Brain microvascular endothelial cell (primary cell): ENCODE data around the gene PTPRN2.
A peak's percentile ranks its signal among the peaks of the same experiment; 100 is the strongest.

Experiments
- DNase-seq: peaks from one replicate; pipeline ENCODE4 v3.0.0-alpha.2; 2020
- H3K27ac ChIP-seq: fragments of 250-450 bp; sonication (Bioruptor Pico); 2 replicates; pipeline ENCODE4 v1.5.1; 2020; ENCODE audit warnings: mild to moderate bottlenecking, moderate library complexity
- H3K27me3 ChIP-seq: fragments of 250-450 bp; sonication (Bioruptor Pico); replicated peaks from 2 replicates; pipeline ENCODE4 v1.5.1; 2020; ENCODE audit warnings: mild to moderate bottlenecking
- H3K36me3 ChIP-seq: fragments of 250-450 bp; sonication (Bioruptor Pico); replicated peaks from 2 replicates; pipeline ENCODE4 v1.5.1; 2020; ENCODE audit warnings: mild to moderate bottlenecking
- H3K4me3 ChIP-seq: 2 replicates; pipeline ENCODE4 v1.5.1; 2011; ENCODE audit warnings: low read depth, mild to moderate bottlenecking, control low read depth, low read length, moderate library complexity
- CTCF ChIP-seq: IDR thresholded peaks from 2 replicates; pipeline ENCODE4 v1.5.1; 2011; ENCODE audit warnings: low read depth, mild to moderate bottlenecking, moderate library complexity, low read length, control low read depth, inconsistent platforms; ENCODE audit errors: missing control alignments
- in situ Hi-C: cut with HindIII; loops from 2 replicates; pipeline ENCODE4 v1.10.0; 2017; ENCODE audit warnings: low sequenced_read_pairs, low pct_ligation_motif_present

The PTPRN2 gene

GRCh38 chr7:157507987-157508386 is 1079.6 kb downstream of the PTPRN2 start:
- no peak for TF ChIP-seq CTCF
- DNase-seq, result no peak
- peaks cover 2% of the 10 kb centered on the region for H3K27me3 ChIP-seq
- H3K36me3 ChIP-seq, result no peaks in the 10 kb centered on the region
- in situ Hi-C loops, result no loop called here
- no peak overlapping the region for H3K27ac ChIP-seq
- H3K4me3 ChIP-seq, result no peak overlapping the region

- no peak for TF ChIP-seq CTCF
- in situ Hi-C loops, result no loop called here
- Histone ChIP-seq H3K27ac (no peak overlapping the region), H3K4me3 (no peak overlapping the region), H3K27me3 (peaks cover 2% of the 10 kb centered on the region), H3K36me3 (no peaks in the 10 kb centered on the region)
- DNase-seq, result no peak
Observed at GRCh38 chr7:157506268-157506667, 1081.4 kb downstream of the PTPRN2 start.

GRCh38 chr7:157505646-157506045 is 1082.0 kb downstream of the PTPRN2 start:
- no peak overlapping the region for H3K27ac ChIP-seq
- no peak for TF ChIP-seq CTCF
- peaks cover 2% of the 10 kb centered on the region for H3K27me3 ChIP-seq
- no peak overlapping the region for H3K4me3 ChIP-seq
- in situ Hi-C loops, result no loop called here
- no peak for DNase-seq
- no peaks in the 10 kb centered on the region for H3K36me3 ChIP-seq

- DNase-seq, result no peak
- no peaks in the 10 kb centered on the region for H3K27me3 ChIP-seq
- H3K36me3 ChIP-seq, result no peaks in the 10 kb centered on the region
- no peak overlapping the region for H3K4me3 ChIP-seq
- in situ Hi-C loops, result no loop called here
- H3K27ac ChIP-seq, result no peak overlapping the region
- no peak for TF ChIP-seq CTCF
Observed at GRCh38 chr7:157503229-157503628, 1084.4 kb downstream of the PTPRN2 start.

- H3K4me3 ChIP-seq, result no peak overlapping the region
Observed at GRCh38 chr7:157502701-157503111, 1084.9 kb downstream of the PTPRN2 start.

More at GRCh38 chr7:157502701-157503111, 1084.9 kb downstream of the PTPRN2 start:
- no peaks in the 10 kb centered on the region for H3K27me3 ChIP-seq
- DNase-seq, result peak; percentile 72
- H3K36me3 ChIP-seq, result no peaks in the 10 kb centered on the region
- TF ChIP-seq CTCF, result no peak
- no peak overlapping the region for H3K27ac ChIP-seq
- in situ Hi-C loops, result no loop called here
